Natural killer cell (primary cell): ENCODE measurements around the gene CACNA2D3. TPM values are rescaled to one million over a fixed set of nuclear protein-coding genes. Genes with fewer than 3 reads are reported as not detected.

ENCODE experiments used
- ATAC-seq, 3 donors: fragments of 150-1000 bp in 2 of 3; fragments of 200-7000 bp in 1 of 3; cut with Tn5 transposase; 1 replicate in 1 of 3; 2 replicates in 2 of 3; pipeline ENCODE4 v1.10.0; 2021; ENCODE audit warnings: mild to moderate bottlenecking in 2 of 3, moderate library complexity in 2 of 3
- DNase-seq, 2 donors: peaks; one replicate each; pipeline versions ENCODE4 v3.0.0 to v3.0.0-alpha.2; 2013 to 2021; ENCODE audit warnings: mixed read lengths in 1 of 2
- H3K27ac ChIP-seq: one replicate; pipeline ENCODE4 v1.5.1; 2013; ENCODE audit warnings: mild to moderate bottlenecking, low read length
- H3K27me3 ChIP-seq: one replicate; pipeline ENCODE4 v1.6.1; 2013; ENCODE audit warnings: low read length; ENCODE audit not compliant: control insufficient read depth, insufficient read depth
- H3K36me3 ChIP-seq: one replicate; pipeline ENCODE4 v1.6.1; 2013; ENCODE audit warnings: low read length; ENCODE audit not compliant: control insufficient read depth, insufficient read depth
- H3K4me1 ChIP-seq: one replicate; pipeline ENCODE4 v1.6.1; 2013; ENCODE audit warnings: low read length; ENCODE audit not compliant: control insufficient read depth, insufficient read depth
- H3K4me3 ChIP-seq: one replicate; pipeline ENCODE4 v1.5.1; 2013; ENCODE audit warnings: low read length
- H3K9me3 ChIP-seq: one replicate; pipeline ENCODE4 v1.6.1; 2013; ENCODE audit warnings: low read length; ENCODE audit not compliant: control insufficient read depth, insufficient read depth
- H3K27ac Mint-ChIP-seq, 2 donors: one replicate each; pipeline ENCODE4 v1.8.0; 2022; ENCODE audit warnings: mild to moderate bottlenecking in 2 of 2, mixed read lengths in 2 of 2, moderate library complexity in 1 of 2
- H3K27me3 Mint-ChIP-seq, 2 donors: one replicate each; pipeline ENCODE4 v1.8.0; 2022; ENCODE audit warnings: low read depth in 2 of 2, mixed read lengths in 2 of 2
- H3K36me3 Mint-ChIP-seq: one replicate; pipeline ENCODE4 v1.8.0; 2022; ENCODE audit warnings: mixed read lengths
- H3K4me1 Mint-ChIP-seq, 2 donors: one replicate each; pipeline ENCODE4 v1.8.0; 2022; ENCODE audit warnings: mixed read lengths in 2 of 2
- H3K4me3 Mint-ChIP-seq: one replicate; pipeline ENCODE4 v1.8.0; 2022; ENCODE audit warnings: mild to moderate bottlenecking, moderate library complexity, mixed read lengths
- H3K9me3 Mint-ChIP-seq, 2 donors: one replicate each; pipeline ENCODE4 v1.8.0; 2022; ENCODE audit warnings: mixed read lengths in 2 of 2
- WGBS: methylation state at CpG from one replicate; pipeline ENCODE4 v1.1.7; 2013; ENCODE audit warnings: missing lambda C conversion rate; ENCODE audit not compliant: insufficient coverage; 5-methylcytosine and 5-hydroxymethylcytosine counted together
- intact Hi-C: fragments of 100-400 bp; cut with micrococcal nuclease; formaldehyde crosslinking; loops from one replicate; pipeline ENCODE4 v1.14.2; 2022
- total RNA-seq, 4 donors: library from RNA; stranded (reverse); fragments of 120-200 nt in 1 of 4; gene quantifications; one replicate each; pipeline versions ENCODE4 v1.2.3 to v1.2.4, GENCODE V29; 2013 to 2022
- TF ChIP-seq, protein P1 (sequence below): fragments of 200-600 bp; IDR thresholded peaks from one replicate; pipeline ENCODE4 v1.8.0; 2022; ENCODE audit warnings: antibody characterized with exemption

Gene CACNA2D3
- total RNA-seq, 3 donors from 2014 or later (not counting 1 experiment from before 2014, with no cell fraction given) = 0.49 TPM; not detected in 2

GRCh38 chr3:54746722-54747121 lies 624.4 kb downstream of the CACNA2D3 start:
- DNase-seq (no peak), ATAC-seq (no peak)
- no peaks in the 10 kb centered on the region for H3K9me3 ChIP-seq
- H3K27me3 Mint-ChIP-seq = no peaks in the 10 kb centered on the region
- no peaks in the 10 kb centered on the region for H3K27me3 ChIP-seq
- no peak overlapping the region for H3K27ac ChIP-seq
- peaks cover 0 to 4% of the 10 kb centered on the region in 2 donors for H3K9me3 Mint-ChIP-seq
- H3K4me3 Mint-ChIP-seq = no peak overlapping the region
- no peak overlapping the region for H3K4me3 ChIP-seq
- TF ChIP-seq, protein P1, sequence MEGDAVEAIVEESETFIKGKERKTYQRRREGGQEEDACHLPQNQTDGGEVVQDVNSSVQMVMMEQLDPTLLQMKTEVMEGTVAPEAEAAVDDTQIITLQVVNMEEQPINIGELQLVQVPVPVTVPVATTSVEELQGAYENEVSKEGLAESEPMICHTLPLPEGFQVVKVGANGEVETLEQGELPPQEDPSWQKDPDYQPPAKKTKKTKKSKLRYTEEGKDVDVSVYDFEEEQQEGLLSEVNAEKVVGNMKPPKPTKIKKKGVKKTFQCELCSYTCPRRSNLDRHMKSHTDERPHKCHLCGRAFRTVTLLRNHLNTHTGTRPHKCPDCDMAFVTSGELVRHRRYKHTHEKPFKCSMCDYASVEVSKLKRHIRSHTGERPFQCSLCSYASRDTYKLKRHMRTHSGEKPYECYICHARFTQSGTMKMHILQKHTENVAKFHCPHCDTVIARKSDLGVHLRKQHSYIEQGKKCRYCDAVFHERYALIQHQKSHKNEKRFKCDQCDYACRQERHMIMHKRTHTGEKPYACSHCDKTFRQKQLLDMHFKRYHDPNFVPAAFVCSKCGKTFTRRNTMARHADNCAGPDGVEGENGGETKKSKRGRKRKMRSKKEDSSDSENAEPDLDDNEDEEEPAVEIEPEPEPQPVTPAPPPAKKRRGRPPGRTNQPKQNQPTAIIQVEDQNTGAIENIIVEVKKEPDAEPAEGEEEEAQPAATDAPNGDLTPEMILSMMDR = no peak
- intact Hi-C loops = no loop called here
- no peaks in the 10 kb centered on the region for H3K4me1 Mint-ChIP-seq
- WGBS = no CpG with 5 or more reads among the region's 1 CpG
- H3K36me3 ChIP-seq = no peaks in the 10 kb centered on the region
- no peaks in the 10 kb centered on the region for H3K4me1 ChIP-seq
- H3K36me3 Mint-ChIP-seq = no peaks in the 10 kb centered on the region
- H3K27ac Mint-ChIP-seq = no peak overlapping the region

- Histone ChIP-seq H3K4me1 (no peaks in the 10 kb centered on the region), H3K4me3 (no peak overlapping the region), H3K27ac (no peak overlapping the region), H3K9me3 (peaks cover 2% of the 10 kb centered on the region), H3K27me3 (no peaks in the 10 kb centered on the region), H3K36me3 (no peaks in the 10 kb centered on the region)
- H3K27ac Mint-ChIP-seq = no peak overlapping the region
- DNase-seq (no peak), ATAC-seq (no peak)
- no peaks in the 10 kb centered on the region for H3K36me3 Mint-ChIP-seq
- peaks cover 0 to 4% of the 10 kb centered on the region in 2 donors for H3K4me1 Mint-ChIP-seq
- intact Hi-C loops = no loop called here
- TF ChIP-seq, protein P1 = no peak
- no peaks in the 10 kb centered on the region for H3K27me3 Mint-ChIP-seq
- peaks cover 5 to 6% of the 10 kb centered on the region in 2 donors for H3K9me3 Mint-ChIP-seq
- H3K4me3 Mint-ChIP-seq = no peak overlapping the region
These were observed 633.4 kb downstream of the CACNA2D3 start for GRCh38 chr3:54755756-54756155.

DNA sequence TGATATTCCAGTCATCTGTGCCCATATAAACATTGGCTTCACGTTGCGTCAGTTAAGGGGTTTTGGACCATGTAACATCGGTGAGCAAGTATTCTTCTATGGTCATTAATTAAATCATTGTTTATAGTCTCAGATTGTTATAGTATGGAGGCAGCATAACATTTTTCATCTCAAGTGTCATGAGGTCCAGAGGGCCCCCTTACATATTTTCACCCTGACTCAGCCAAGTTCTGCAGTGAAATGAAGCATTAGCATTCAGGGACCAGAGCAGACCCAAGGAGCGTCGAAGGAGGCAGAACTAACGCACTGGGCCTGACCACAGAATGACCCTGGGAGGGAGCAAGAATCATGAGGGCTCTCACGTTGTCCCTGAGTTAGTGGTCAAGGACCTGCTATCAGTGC lies 634.0 kb downstream of the CACNA2D3 start:
- WGBS = 86% methylated on average over 6 of the region's 7 CpGs
- intact Hi-C loops = no loop called here
- ATAC-seq = no peak

GRCh38 chr3:54758461-54758860 lies 636.1 kb downstream of the CACNA2D3 start:
- H3K9me3 Mint-ChIP-seq = peaks cover 4 to 5% of the 10 kb centered on the region in 2 donors
- DNase-seq = no peak

More for the DNA sequence above, 634.0 kb downstream of the CACNA2D3 start:
- Histone ChIP-seq H3K36me3 (no peaks in the 10 kb centered on the region), H3K27ac (no peak overlapping the region), H3K4me1 (no peaks in the 10 kb centered on the region), H3K9me3 (peaks cover 2% of the 10 kb centered on the region), H3K27me3 (no peaks in the 10 kb centered on the region), H3K4me3 (no peak overlapping the region)
- Mint-ChIP-seq H3K4me3 (no peak overlapping the region), H3K27me3 (no peaks in the 10 kb centered on the region), H3K27ac (no peak overlapping the region), H3K9me3 (peaks cover 5% of the 10 kb centered on the region in 2 donors), H3K4me1 (peaks cover 0 to 4% of the 10 kb centered on the region in 2 donors), H3K36me3 (no peaks in the 10 kb centered on the region)
- no peak for DNase-seq
- TF ChIP-seq, protein P1 = no peak

More at GRCh38 chr3:54758461-54758860, 636.1 kb downstream of the CACNA2D3 start:
- H3K4me3 ChIP-seq = no peak overlapping the region
- no peaks in the 10 kb centered on the region for H3K27me3 ChIP-seq
- no peaks in the 10 kb centered on the region for H3K36me3 ChIP-seq
- no peaks in the 10 kb centered on the region for H3K4me1 ChIP-seq
- no peak for ATAC-seq
- Mint-ChIP-seq H3K27me3 (no peaks in the 10 kb centered on the region), H3K4me1 (peaks cover 0 to 4% of the 10 kb centered on the region in 2 donors), H3K27ac (no peak overlapping the region), H3K4me3 (no peak overlapping the region), H3K36me3 (no peaks in the 10 kb centered on the region)
- H3K9me3 ChIP-seq = peaks cover 2% of the 10 kb centered on the region
- TF ChIP-seq, protein P1 = no peak
- 98% methylated on average over 3 of the region's 3 CpGs for WGBS
- intact Hi-C loops = no loop called here
- no peak overlapping the region for H3K27ac ChIP-seq
